ENCODE results near the gene SNX8. TPM values are rescaled to one million over a fixed set of nuclear protein-coding genes. Genes with fewer than 3 reads are reported as not detected.

Gene SNX8
- total and polyA plus RNA-seq, 9 of the 15 experiments (the other 6 are each of a cell fraction or from before 2014, with no cell fraction given): 2.7 to 51.6 (median 16.9) TPM

GRCh38 chr7:2254429-2255144 lies 59.7 kb downstream of the SNX8 start:
- Histone ChIP-seq H3K27me3 (ENCODE audit: control insufficient read depth in 2 of 2, insufficient read depth in 2 of 2, low read length in 2 of 2) (no peaks in the 10 kb centered on the region), H2AFZ (ENCODE audit: low read depth, low read length) (no peak overlapping the region), H3K4me3 (no peak overlapping the region), H3K9me1 (ENCODE audit: control insufficient read depth, insufficient read depth, low read length) (peaks cover 2% of the 10 kb centered on the region), H4K20me1 (replicated peaks; ENCODE audit: control insufficient read depth, insufficient read depth, low read length) (no peaks in the 10 kb centered on the region), H3K9me3 (replicated peaks; ENCODE audit: control insufficient read depth, insufficient read depth, low read depth, low read length) (no peaks in the 10 kb centered on the region), H3K4me2 (ENCODE audit: insufficient read depth, low read length) (no peak overlapping the region), H3K79me2 (ENCODE audit: control insufficient read depth, insufficient read depth, low read length) (no peaks in the 10 kb centered on the region), H3K36me3 (ENCODE audit: control insufficient read depth, insufficient read depth, low read length) (peaks cover 56% of the 10 kb centered on the region; the same call in 2 of the 3 replicates), H3K4me1 (replicated peaks in 1 of 2; ENCODE audit: control insufficient read depth in 2 of 2, insufficient read depth in 2 of 2, low read length in 2 of 2) (peaks cover 0 to 29% of the 10 kb centered on the region in 2 experiments; a peak in 1 of 5 replicates), H3K9ac (ENCODE audit: insufficient read depth in 1 of 2, low read depth in 2 of 2, low read length in 2 of 2) (peak overlapping the region in 1 of 2 experiments; percentile 48; a peak in 2 of 4 replicates), H3K27ac (ENCODE audit: extremely low read depth, low read depth, low read length) (no peak overlapping the region)
- 89% methylated on average over 21 of the region's 31 CpGs for WGBS (ENCODE audit: insufficient coverage, low coverage, missing lambda C conversion rate)
- in situ Hi-C loops (cut with MboI) (loop anchor here (5.0 kb wide), 1 partner anchor 803 kb away; no protein-coding TSS in a partner anchor), intact Hi-C loops (cut with micrococcal nuclease) (no loop called here)
- POLR2A ChIA-PET: interaction anchor here (0.7 kb wide), 2 partner anchors 28 to 59 kb away, joined by 3 to 4 read pairs; no protein-coding TSS in a partner anchor
- DNase-seq (ENCODE audit: extremely low read depth in 1 of 4, low spot score in 3 of 4) (no peak), ATAC-seq (no peak), FAIRE-seq (no peak)
- TF ChIP-seq ZNF263 (CRISPR knock-in tag; IDR thresholded peaks at IDR 0.05; ENCODE audit: borderline replicate concordance): peak; percentile 54
- TF ChIP-seq ETV5 (CRISPR knock-in tag; IDR thresholded peaks at IDR 0.05; ENCODE audit: low read depth): no peak
- TF ChIP-seq HDGF (IDR thresholded peaks at IDR 0.05): no peak
- no peak for TF ChIP-seq FOSL1 (tag; conservative IDR thresholded peaks at IDR 0.05)
- TF ChIP-seq SUPT5H (IDR thresholded peaks at IDR 0.05): no peak
- peak; percentile 26 for TF ChIP-seq RBM22 (IDR thresholded peaks at IDR 0.05; ENCODE audit: low read depth, low read length, poor library complexity, severe bottlenecking)
- TF ChIP-seq ZNF707 (CRISPR knock-in tag; conservative IDR thresholded peaks at IDR 0.05): no peak
- TF ChIP-seq ATF1 (CRISPR knock-in tag; IDR thresholded peaks at IDR 0.05): no peak
- TF ChIP-seq ATF1 (tag; IDR thresholded peaks at IDR 0.05): no peak
- peak; percentile 52; the same call in 1 of the 2 replicates for TF ChIP-seq POLR2G (IDR thresholded peaks at IDR 0.05; ENCODE audit: low read depth, low read length)
- no peak for TF ChIP-seq ZBED1 (IDR thresholded peaks at IDR 0.05)
- no peak for TF ChIP-seq MNT (conservative IDR thresholded peaks at IDR 0.05)
- CTCF ChIA-PET (ENCODE audit: low intra/inter-chr PET ratio): no interaction called here
- TSS peak; percentile 43 for BruUV-seq (replicated peaks)

All from K562 (cell line).